Measurements from ENCODE around the gene CIB1. TPM values are rescaled to one million over a fixed set of nuclear protein-coding genes. Genes with fewer than 3 reads are reported as not detected.

The CIB1 gene
- total and polyA plus RNA-seq, 2 of the 8 experiments (the other 6 are each of a cell fraction or from before 2014, with no cell fraction given), result 26.0 to 63.5 TPM

- Histone ChIP-seq H3K27me3 (replicated peaks in 1 of 4; ENCODE audit: control insufficient read depth in 3 of 4, extremely low read depth in 1 of 4, insufficient read depth in 3 of 4, low read length in 3 of 4) (no peaks in the 10 kb centered on the region), H2AK5ac (ENCODE audit: low read depth, low read length) (no peak overlapping the region), H3K27ac (ENCODE audit: low read depth, low read length) (no peak overlapping the region), H2BK20ac (ENCODE audit: low read length) (no peak overlapping the region), H3K9ac (replicated peaks in 1 of 4; ENCODE audit: extremely low read depth in 1 of 4, low read depth in 3 of 4, low read length in 3 of 4) (no peak overlapping the region), H3K79me2 (ENCODE audit: control insufficient read depth in 1 of 2, insufficient read depth in 2 of 2, low read length in 2 of 2) (no peaks in the 10 kb centered on the region), H4K91ac (replicated peaks; ENCODE audit: insufficient read length, low read length) (no peak overlapping the region), H3K79me1 (ENCODE audit: low read depth, low read length) (peaks cover 6% of the 10 kb centered on the region), H4K20me1 (replicated peaks in 1 of 2; ENCODE audit: control insufficient read depth in 1 of 2, insufficient read depth in 2 of 2, low read length in 2 of 2) (peaks cover 0 to 7% of the 10 kb centered on the region in 2 experiments), H3K4me3 (ENCODE audit: extremely low read depth in 1 of 4, insufficient read depth in 2 of 4, low read depth in 3 of 4, low read length in 4 of 4) (no peak overlapping the region), H3K56ac (replicated peaks; ENCODE audit: insufficient read length, low read depth, low read length) (no peak overlapping the region), H2BK15ac (ENCODE audit: low read length) (no peak overlapping the region), H3K9me3 (ENCODE audit: insufficient read depth in 2 of 2, low read depth in 1 of 2, low read length in 1 of 2) (no peaks in the 10 kb centered on the region), H2BK120ac (replicated peaks; ENCODE audit: low read depth, low read length) (no peak overlapping the region), H2BK5ac (ENCODE audit: low read depth, low read length) (no peak overlapping the region), H2BK12ac (ENCODE audit: low read depth, low read length) (no peak overlapping the region), H3K18ac (ENCODE audit: extremely low read depth, low read length) (no peak overlapping the region), H4K8ac (ENCODE audit: extremely low read depth, insufficient read depth, low read length) (no peak overlapping the region), H4K5ac (ENCODE audit: insufficient read length, low read depth, low read length) (no peak overlapping the region), H3K23ac (ENCODE audit: insufficient read length) (no peak overlapping the region), H3K4me1 (replicated peaks in 1 of 4; ENCODE audit: control insufficient read depth in 3 of 4, insufficient read depth in 4 of 4, low read length in 3 of 4) (peaks cover 0 to 6% (median under 1%) of the 10 kb centered on the region in 4 experiments; a peak in 3 of 7 replicates), H3K4me2 (ENCODE audit: insufficient read depth in 1 of 2, low read depth in 2 of 2, low read length in 2 of 2) (no peak overlapping the region), H3K23me2 (ENCODE audit: low read depth, low read length) (peaks cover 2% of the 10 kb centered on the region), H3K4ac (replicated peaks; ENCODE audit: insufficient read length, low read depth, low read length) (no peak overlapping the region), H3K14ac (ENCODE audit: insufficient read length) (no peak overlapping the region), H2AFZ (ENCODE audit: low read length) (no peak overlapping the region), H3K36me3 (ENCODE audit: control insufficient read depth in 2 of 4, insufficient read depth in 4 of 4, low read length in 3 of 4) (peaks cover 11 to 48% (median 34%) of the 10 kb centered on the region in 4 experiments; a peak in 7 of 8 replicates)
- no peak for FAIRE-seq
- DNase-seq (ENCODE audit: low read depth in 1 of 2, low spot score in 2 of 2), result no peak
- 92% methylated on average over 36 of the region's 38 CpGs; no CpG with 5 or more reads in 1 of the 2 experiments for WGBS, 2 experiments (ENCODE audit: extremely low coverage in 1 of 2, insufficient coverage in 1 of 2, insufficient read length in 1 of 2, insufficient replicate concordance in 2 of 2, low coverage in 1 of 2, low lambda C conversion rate in 2 of 2, missing lambda C conversion rate in 1 of 2)
- ChIA-PET POLR2A (ENCODE audit: partially characterized antibody) (no interaction called here), CTCF (ENCODE audit: partially characterized antibody) (interaction anchor here (0.6 to 2.2 kb wide), 8 partner anchors 10 to 85 kb away, joined by 3 to 8 read pairs (median 4); no protein-coding TSS in a partner anchor)
- no peak for TF ChIP-seq POLR2AphosphoS5 (IDR thresholded peaks at IDR 0.05; ENCODE audit: low read depth, low read length)
- no peak for TF ChIP-seq POU5F1 (IDR thresholded peaks at IDR 0.05; ENCODE audit: low read depth, low read length)
- TF ChIP-seq TCF12 (IDR thresholded peaks at IDR 0.05; ENCODE audit: low read depth, low read length), result no peak
- TF ChIP-seq CTCF (IDR thresholded peaks at IDR 0.05; ENCODE audit: control extremely low read depth in 1 of 3, insufficient read depth in 1 of 3, low read depth in 1 of 3, low read length in 3 of 3), result no peak
- no peak for TF ChIP-seq SP2 (IDR thresholded peaks at IDR 0.05; ENCODE audit: low read length)
- TF ChIP-seq BCL11A (IDR thresholded peaks at IDR 0.05; ENCODE audit: low read depth in 2 of 2, low read length in 2 of 2), result no peak
- TF ChIP-seq FOSL1 (IDR thresholded peaks at IDR 0.05; ENCODE audit: insufficient read depth, low read depth, low read length), result no peak
- no peak for TF ChIP-seq RNF2 (IDR thresholded peaks at IDR 0.05; ENCODE audit: borderline replicate concordance, low read depth, low read length, missing control alignments, poor library complexity, severe bottlenecking)
- TF ChIP-seq CBX5 (IDR thresholded peaks at IDR 0.05; ENCODE audit: low read depth, low read length), result no peak
Observed at GRCh38 chr15:90227816-90228772, 5.6 kb downstream of the CIB1 start.
